AG09309 (cell line): Measurements from ENCODE around the gene RAB26.

Source experiments
- DNase-seq: peaks from one replicate; pipeline ENCODE4 v3.0.0-alpha.2; 2010; ENCODE audit warnings: low read depth
- H3K4me3 ChIP-seq: 2 replicates; pipeline ENCODE4 v1.5.1; 2011; ENCODE audit warnings: mild to moderate bottlenecking, low read depth, low read length, moderate library complexity; ENCODE audit not compliant: control insufficient read depth
- CTCF ChIP-seq: IDR thresholded peaks from 2 replicates; pipeline ENCODE4 v1.5.1; 2011; ENCODE audit warnings: mild to moderate bottlenecking, low read depth, low read length, inconsistent platforms; ENCODE audit not compliant: insufficient read depth, control insufficient read depth; ENCODE audit errors: missing control alignments

RAB26 gene

GRCh38 chr16:2179576-2179975 lies 31.2 kb downstream of the RAB26 start:
- H3K4me3 ChIP-seq: no peak overlapping the region
- no peak for TF ChIP-seq CTCF
- DNase-seq: no peak

GRCh38 chr16:2180461-2180860 lies 32.0 kb downstream of the RAB26 start:
- DNase-seq: no peak
- no peak for TF ChIP-seq CTCF
- H3K4me3 ChIP-seq: no peak overlapping the region

- DNase-seq: no peak
- no peak overlapping the region for H3K4me3 ChIP-seq
- TF ChIP-seq CTCF: no peak
Measured at GRCh38 chr16:2180962-2181923, 32.8 kb downstream of the RAB26 start.

- no peak overlapping the region for H3K4me3 ChIP-seq
- DNase-seq: no peak
- TF ChIP-seq CTCF: no peak
Measured at GRCh38 chr16:2181952-2182351, 33.5 kb downstream of the RAB26 start.

- no peak for DNase-seq
- no peak overlapping the region for H3K4me3 ChIP-seq
- no peak for TF ChIP-seq CTCF
Measured at GRCh38 chr16:2183671-2184070, 35.2 kb downstream of the RAB26 start.

- TF ChIP-seq CTCF: no peak
- no peak overlapping the region for H3K4me3 ChIP-seq
- DNase-seq: no peak
Measured at GRCh38 chr16:2184346-2184745, 35.9 kb downstream of the RAB26 start.
